Muscle of leg (tissue), 11 donors: Measurements from ENCODE around the gene PROK2. TPM values are rescaled to one million over a fixed set of nuclear protein-coding genes. Genes with fewer than 3 reads are reported as not detected.

Experiments used
- DNase-seq: peaks from one replicate; pipeline ENCODE4 v3.0.0; 2013
- H3K27ac ChIP-seq: one replicate; pipeline ENCODE4 v1.5.1; 2013; ENCODE audit warnings: mild to moderate bottlenecking, low read length, control low read depth
- H3K27me3 ChIP-seq: one replicate; pipeline ENCODE4 v1.6.1; 2013; ENCODE audit warnings: low read length; ENCODE audit not compliant: control insufficient read depth, insufficient read depth
- H3K36me3 ChIP-seq: one replicate; pipeline ENCODE4 v1.6.1; 2013; ENCODE audit warnings: low read length; ENCODE audit not compliant: control insufficient read depth, insufficient read depth
- H3K4me1 ChIP-seq: one replicate; pipeline ENCODE4 v1.6.1; 2013; ENCODE audit warnings: low read length; ENCODE audit not compliant: control insufficient read depth, insufficient read depth
- H3K4me3 ChIP-seq: one replicate; pipeline ENCODE4 v1.5.1; 2013; ENCODE audit warnings: low read length, control low read depth
- H3K9me3 ChIP-seq: replicated peaks from 2 replicates; pipeline ENCODE4 v1.6.1; 2013; ENCODE audit warnings: low read depth, low read length; ENCODE audit not compliant: control insufficient read depth
- WGBS: methylation state at CpG from one replicate; pipeline ENCODE4 v1.1.5; 2013; ENCODE audit warnings: missing lambda C conversion rate; ENCODE audit not compliant: insufficient coverage; 5-methylcytosine and 5-hydroxymethylcytosine counted together
- polyA plus RNA-seq, 8 donors: library from polyadenylated mRNA; unstranded; fragments of 120-200 nt; gene quantifications; one replicate each; pipeline versions ENCODE4 v1.2.1 to v1.2.3, GENCODE V29; 2013; ENCODE audit warnings: inconsistent platforms in 1 of 8, low replicate concordance in 1 of 8; ENCODE audit not compliant: insufficient read length in 8 of 8, insufficient read depth in 1 of 8
- total RNA-seq: library from RNA; stranded (reverse); fragments of 120-200 nt; gene quantifications from one replicate; pipeline ENCODE4 v1.2.4, GENCODE V29; 2013

PROK2 gene
- total and polyA plus RNA-seq, 9 donors = 0.16 to 3.3 (median 0.95) TPM

GRCh38 chr3:71724584-71725270 is 60.2 kb downstream of the PROK2 start:
- H3K9me3 ChIP-seq = no peaks in the 10 kb centered on the region
- peaks cover 11% of the 10 kb centered on the region for H3K27me3 ChIP-seq
- under 1% methylated on average over 60 of the region's 73 CpGs for WGBS
- H3K36me3 ChIP-seq = no peaks in the 10 kb centered on the region
- DNase-seq = peak; percentile 35
- peak overlapping the region; percentile 45 for H3K4me3 ChIP-seq
- H3K4me1 ChIP-seq = peaks cover 8% of the 10 kb centered on the region
- H3K27ac ChIP-seq = no peak overlapping the region

GRCh38 chr3:71724171-71724453 is 60.8 kb downstream of the PROK2 start:
- no peaks in the 10 kb centered on the region for H3K9me3 ChIP-seq
- H3K27ac ChIP-seq = no peak overlapping the region
- DNase-seq = no peak
- peak overlapping the region; percentile 2 for H3K4me3 ChIP-seq
- peaks cover 11% of the 10 kb centered on the region for H3K27me3 ChIP-seq
- no peaks in the 10 kb centered on the region for H3K36me3 ChIP-seq
- peaks cover 8% of the 10 kb centered on the region for H3K4me1 ChIP-seq

GRCh38 chr3:71723452-71724170 is 61.3 kb downstream of the PROK2 start:
- peak overlapping the region; percentile 2 for H3K4me3 ChIP-seq
- H3K9me3 ChIP-seq = no peaks in the 10 kb centered on the region
- H3K4me1 ChIP-seq = peaks cover 8% of the 10 kb centered on the region
- DNase-seq = no peak
- 50% methylated on average over 1 of the region's 6 CpGs for WGBS
- H3K27me3 ChIP-seq = peaks cover 11% of the 10 kb centered on the region
- no peak overlapping the region for H3K27ac ChIP-seq
- no peaks in the 10 kb centered on the region for H3K36me3 ChIP-seq

GRCh38 chr3:71722693-71723092 is 62.3 kb downstream of the PROK2 start:
- Histone ChIP-seq H3K4me3 (no peak overlapping the region), H3K27ac (no peak overlapping the region), H3K36me3 (no peaks in the 10 kb centered on the region), H3K9me3 (no peaks in the 10 kb centered on the region), H3K4me1 (peaks cover 8% of the 10 kb centered on the region), H3K27me3 (peaks cover 11% of the 10 kb centered on the region)
- no peak for DNase-seq
- WGBS = 100% methylated on average over 1 of the region's 1 CpG

Other genes starting within 250 kb of the PROK2 start
- gene FOXP1, start 201.4 kb downstream of the PROK2 start, total RNA-seq = 28.2 TPM
- gene FOXP1, start 201.4 kb downstream of the PROK2 start, polyA plus RNA-seq = 10 to 100 TPM; 17.6 to 23.4 (median 20.2) TPM
- 4.2 TPM for gene EIF4E3, start 59.7 kb downstream of the PROK2 start, total RNA-seq
- 10 to 100 TPM in 1 of 8 donors, 1 to 10 TPM in 7; 6.3 to 10.4 (median 8.4) TPM for gene EIF4E3, start 59.7 kb downstream of the PROK2 start, polyA plus RNA-seq
- gene GPR27, start 31.3 kb downstream of the PROK2 start, total RNA-seq = 1.5 TPM
- gene GPR27, start 31.3 kb downstream of the PROK2 start, polyA plus RNA-seq = 1 to 10 TPM; 2.4 to 4.2 (median 3.9) TPM